A673 (cell line): Measurements from ENCODE around the gene IL6. TPM values are rescaled to one million over a fixed set of nuclear protein-coding genes. Genes with fewer than 3 reads are reported as not detected.

ENCODE experiments used
- BruUV-seq: library from RNA; stranded (reverse); fragments of 400-500 nt; replicated peaks from 2 replicates; lab custom pipeline; 2021; lab: Mats Ljungman, UMichigan
- CTCF ChIA-PET: fragments of 300-600 bp; sonication (Branson Sonifier 250); formaldehyde crosslinking; loops from one replicate; lab custom pipeline; 2022; ENCODE audit warnings: antibody characterized with exemption; lab: Charles Lee
- POLR2A ChIA-PET: fragments of 300-600 bp; sonication (Branson Sonifier 250); formaldehyde crosslinking; loops from one replicate; lab custom pipeline; 2022; ENCODE audit warnings: antibody characterized with exemption; ENCODE audit not compliant: low non-redundant PET; lab: Charles Lee
- DNase-seq: peaks from one replicate; pipeline ENCODE4 v3.0.0-alpha.2; 2015; ENCODE audit warnings: low spot score
- H3K27ac ChIP-seq: fragments of 200-600 bp; sonication (generic); 2 replicates; pipeline ENCODE4 v1.5.1; 2016; ENCODE audit warnings: mixed run types, low read depth, mild to moderate bottlenecking, mixed read lengths, antibody characterized with exemption, low read length; ENCODE audit not compliant: poor library complexity, severe bottlenecking
- H3K27me3 ChIP-seq: fragments of 200-600 bp; sonication (generic); replicated peaks from 2 replicates; pipeline ENCODE4 v1.6.1; 2017; ENCODE audit warnings: mixed run types, low read depth, mild to moderate bottlenecking, mixed read lengths, antibody characterized with exemption, low read length; ENCODE audit not compliant: insufficient read depth, poor library complexity
- H3K36me3 ChIP-seq: fragments of 200-600 bp; sonication (generic); 2 replicates; pipeline ENCODE4 v1.6.1; 2016; ENCODE audit warnings: mixed run types, mild to moderate bottlenecking, mixed read lengths, antibody characterized with exemption, low read length; ENCODE audit not compliant: insufficient read depth, poor library complexity, severe bottlenecking
- H3K4me1 ChIP-seq: fragments of 200-600 bp; sonication (generic); 2 replicates; pipeline ENCODE4 v1.6.1; 2017; ENCODE audit warnings: mixed run types, mild to moderate bottlenecking, mixed read lengths, antibody characterized with exemption, low read length; ENCODE audit not compliant: insufficient read depth, poor library complexity, severe bottlenecking
- H3K4me3 ChIP-seq: fragments of 200-600 bp; sonication (generic); 2 replicates; pipeline ENCODE4 v1.5.1; 2016; ENCODE audit warnings: low read depth, mixed run types, mild to moderate bottlenecking, mixed read lengths, low read length; ENCODE audit not compliant: poor library complexity, severe bottlenecking
- H3K9me3 ChIP-seq: fragments of 200-600 bp; sonication (generic); 2 replicates; pipeline ENCODE4 v1.6.1; 2016; ENCODE audit warnings: mixed run types, low read depth, mild to moderate bottlenecking, mixed read lengths, antibody characterized with exemption, low read length; ENCODE audit not compliant: poor library complexity, severe bottlenecking
- CTCF ChIP-seq: fragments of 300-800, 200-600 bp; sonication (generic); conservative IDR thresholded peaks from 2 replicates; pipeline ENCODE4 v1.5.1; 2017; ENCODE audit warnings: low read depth, mild to moderate bottlenecking, antibody characterized with exemption, low read length, moderate library complexity, mixed read lengths
- EZH2 ChIP-seq: fragments of 200-600 bp; sonication (generic); IDR thresholded peaks from 2 replicates; pipeline ENCODE4 v1.6.1; 2017; ENCODE audit warnings: borderline replicate concordance, low read depth, mild to moderate bottlenecking, mixed read lengths, antibody characterized with exemption, low read length; ENCODE audit not compliant: poor library complexity, severe bottlenecking
- intact Hi-C: fragments of 100-400 bp; cut with micrococcal nuclease; formaldehyde crosslinking; loops from one replicate; pipeline ENCODE4 v1.10.0; 2022; ENCODE audit not compliant: unreplicated experiment
- total RNA-seq: library from RNA; stranded (reverse); gene quantifications from 2 replicates; pipeline ENCODE4 v1.2.3, GENCODE V29; 2021

The IL6 gene
- total RNA-seq, 1 experiment from 2014 or later: not detected

GRCh38 chr7:22680482-22680911 is 46.5 kb upstream of the IL6 start:
- TF ChIP-seq EZH2 (no peak), CTCF (no peak)
- Histone ChIP-seq H3K4me3 (no peak overlapping the region), H3K4me1 (peaks cover 7% of the 10 kb centered on the region), H3K9me3 (no peaks in the 10 kb centered on the region), H3K27me3 (no peaks in the 10 kb centered on the region), H3K36me3 (no peaks in the 10 kb centered on the region), H3K27ac (no peak overlapping the region)
- ChIA-PET CTCF (no interaction called here), POLR2A (no interaction called here)
- DNase-seq: no peak
- BruUV-seq: no TSS peak
- intact Hi-C loops: no loop called here

GRCh38 chr7:22681312-22681711 is 45.7 kb upstream of the IL6 start:
- ChIA-PET CTCF (no interaction called here), POLR2A (interaction anchor here (0.6 kb wide), 1 partner anchor 20 kb away, joined by 4 read pairs; no protein-coding TSS in a partner anchor)
- Histone ChIP-seq H3K4me1 (peaks cover 3% of the 10 kb centered on the region), H3K36me3 (no peaks in the 10 kb centered on the region), H3K4me3 (no peak overlapping the region), H3K27ac (no peak overlapping the region), H3K27me3 (no peaks in the 10 kb centered on the region), H3K9me3 (no peaks in the 10 kb centered on the region)
- intact Hi-C loops: no loop called here
- DNase-seq: no peak
- TF ChIP-seq CTCF (no peak), EZH2 (no peak)
- no TSS peak for BruUV-seq

GRCh38 chr7:22681852-22682657 is 44.9 kb upstream of the IL6 start:
- DNase-seq: no peak
- BruUV-seq: no TSS peak
- H3K4me1 ChIP-seq: no peaks in the 10 kb centered on the region
- no peaks in the 10 kb centered on the region for H3K9me3 ChIP-seq
- H3K27ac ChIP-seq: no peak overlapping the region
- H3K36me3 ChIP-seq: no peaks in the 10 kb centered on the region
- TF ChIP-seq CTCF (no peak), EZH2 (no peak)
- no peak overlapping the region for H3K4me3 ChIP-seq
- CTCF ChIA-PET: no interaction called here
- H3K27me3 ChIP-seq: no peaks in the 10 kb centered on the region
- intact Hi-C loops: no loop called here
- POLR2A ChIA-PET: no interaction called here
